ENCODE measurements around the gene POM121L2. TPM values are rescaled to one million over a fixed set of nuclear protein-coding genes. Genes with fewer than 3 reads are reported as not detected.

The POM121L2 gene
- total and polyA plus RNA-seq, 7 donors: 0.08 TPM; not detected in 6

- 45 to 67% (median 49%) methylated on average over 10 of the region's 10 CpGs for WGBS, 3 donors
- Histone ChIP-seq H3K9me3 (no peaks in the 10 kb centered on the region), H3K27ac (no peak overlapping the region), H3K27me3 (ENCODE audit: insufficient read depth in 3 of 3, low read length in 2 of 3) (peaks cover 0 to 5% (median 3%) of the 10 kb centered on the region in 3 donors), H3K4me3 (no peak overlapping the region), H3K36me3 (ENCODE audit: insufficient read depth in 1 of 2, low read depth in 1 of 2) (no peaks in the 10 kb centered on the region), H3K4me1 (no peaks in the 10 kb centered on the region)
- no peak for TF ChIP-seq CTCF (IDR thresholded peaks at IDR 0.05)
- intact Hi-C loops (cut with DNase I): no loop called here
- no peak for ATAC-seq
- DNase-seq: no peak
Measured at GRCh38 chr6:27334141-27334540, 22.1 kb upstream of the POM121L2 start.

- peak overlapping the region; percentile 23 for H3K4me3 ChIP-seq
- intact Hi-C loops (cut with DNase I): no loop called here
- H3K27ac ChIP-seq: no peak overlapping the region
- peaks cover 0 to 5% (median 5%) of the 10 kb centered on the region in 3 donors for H3K27me3 ChIP-seq (ENCODE audit: insufficient read depth in 3 of 3, low read length in 2 of 3)
- H3K4me1 ChIP-seq: no peaks in the 10 kb centered on the region
- no peaks in the 10 kb centered on the region for H3K9me3 ChIP-seq
- TF ChIP-seq CTCF (IDR thresholded peaks at IDR 0.05): no peak
- ATAC-seq: no peak
- no peaks in the 10 kb centered on the region for H3K36me3 ChIP-seq (ENCODE audit: insufficient read depth in 1 of 2, low read depth in 1 of 2)
- DNase-seq: no peak
- 59 to 68% (median 59%) methylated on average over 3 of the region's 3 CpGs for WGBS, 3 donors
Measured at GRCh38 chr6:27333642-27334040, 21.6 kb upstream of the POM121L2 start.

DNA sequence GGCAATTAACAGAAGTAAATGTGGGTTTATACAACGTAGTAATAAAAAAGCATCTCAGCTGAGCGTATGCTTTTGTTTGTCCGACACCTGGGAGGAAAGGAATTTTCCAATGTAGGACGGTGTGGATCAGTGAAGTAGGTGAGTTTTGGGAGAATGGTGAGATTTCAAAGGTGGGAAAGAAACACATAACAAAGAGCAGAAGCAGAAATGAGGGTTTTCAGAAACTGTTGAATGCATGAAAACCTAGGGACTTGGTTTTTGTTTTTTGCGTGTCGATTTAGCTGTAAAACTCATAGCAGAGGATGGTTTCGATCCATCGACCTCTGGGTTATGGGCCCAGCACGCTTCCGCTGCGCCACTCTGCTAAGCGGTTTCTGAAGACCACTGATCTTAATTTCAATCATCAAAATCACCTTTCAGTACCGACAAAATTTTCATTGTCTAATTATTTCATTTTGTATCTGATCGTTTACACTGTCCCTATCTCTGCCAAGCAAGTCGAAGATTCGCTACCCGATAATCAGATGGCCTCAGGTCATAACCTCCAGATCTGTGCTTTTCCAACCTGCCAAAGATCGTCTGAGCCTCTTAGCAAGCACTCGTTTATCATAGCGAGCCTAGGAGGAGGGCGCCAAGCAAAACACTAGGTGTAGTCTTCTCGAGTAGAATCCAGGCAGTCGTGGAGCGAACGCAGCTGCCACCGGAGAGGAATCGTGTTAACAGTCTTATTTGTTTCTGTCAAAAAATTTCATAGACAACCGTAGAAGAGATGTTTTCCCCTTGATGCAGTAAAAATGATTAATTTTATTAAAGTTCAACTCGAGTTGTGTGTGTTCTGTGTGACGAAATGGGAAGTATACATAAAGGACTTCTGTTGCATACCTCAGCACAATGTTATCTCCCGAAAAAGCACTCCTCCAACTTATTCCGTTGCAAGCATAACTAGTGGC lies 20.9 kb upstream of the POM121L2 start:
- ATAC-seq: no peak
- DNase-seq: no peak
- 9 to 11% (median 11%) methylated on average over 32 of the region's 32 CpGs for WGBS, 3 donors
- H3K27ac ChIP-seq: no peak overlapping the region
- intact Hi-C loops (cut with DNase I): no loop called here
- H3K36me3 ChIP-seq (ENCODE audit: insufficient read depth in 1 of 2, low read depth in 1 of 2): no peaks in the 10 kb centered on the region
- no peaks in the 10 kb centered on the region for H3K4me1 ChIP-seq
- peaks cover 0 to 5% (median 5%) of the 10 kb centered on the region in 3 donors for H3K27me3 ChIP-seq (ENCODE audit: insufficient read depth in 3 of 3, low read length in 2 of 3)
- TF ChIP-seq CTCF (IDR thresholded peaks at IDR 0.05): no peak
- H3K4me3 ChIP-seq: peak overlapping the region; percentile 23
- H3K9me3 ChIP-seq: no peaks in the 10 kb centered on the region

GRCh38 chr6:27327023-27327738 lies 15.1 kb upstream of the POM121L2 start:
- no peak for TF ChIP-seq CTCF (IDR thresholded peaks at IDR 0.05)
- ATAC-seq (no peak), DNase-seq (no peak)
- Histone ChIP-seq H3K4me1 (no peaks in the 10 kb centered on the region), H3K9me3 (no peaks in the 10 kb centered on the region), H3K27ac (no peak overlapping the region), H3K27me3 (ENCODE audit: insufficient read depth in 3 of 3, low read length in 2 of 3) (peaks cover 0 to 25% (median 3%) of the 10 kb centered on the region in 3 donors), H3K4me3 (no peak overlapping the region), H3K36me3 (ENCODE audit: insufficient read depth in 1 of 2, low read depth in 1 of 2) (no peaks in the 10 kb centered on the region)
- intact Hi-C loops (cut with DNase I): no loop called here
- WGBS, 3 donors: 26 to 40% (median 39%) methylated on average over 1 of the region's 1 CpG
